ENCODE data around the gene RPUSD3. TPM values are rescaled to one million over a fixed set of nuclear protein-coding genes. Genes with fewer than 3 reads are reported as not detected.
A peak's percentile ranks its signal among the peaks of the same experiment; 100 is the strongest.

The RPUSD3 gene
- total and polyA plus RNA-seq, 9 of the 15 experiments (the other 6 are each of a cell fraction or from before 2014, with no cell fraction given), result 13.8 to 99.0 (median 59.3) TPM

- TF ChIP-seq RREB1 (CRISPR knock-in tag; IDR thresholded peaks at IDR 0.05), result no peak; the same call in 1 of the 2 replicates
- peak; percentile 34; the same call in 1 of the 2 replicates for TF ChIP-seq NBN (IDR thresholded peaks at IDR 0.05; ENCODE audit: low read depth)
- TF ChIP-seq TEAD1 (CRISPR knock-in tag; IDR thresholded peaks at IDR 0.05), result 0 out of 4 replicates have a peak, but pooled peaks of 1 of the 2 experiments have one; percentile 12
- TF ChIP-seq CCAR2 (IDR thresholded peaks at IDR 0.05; ENCODE audit: low read depth, low read length), result no peak
- TF ChIP-seq TFAM (CRISPR knock-in tag; conservative IDR thresholded peaks at IDR 0.05), result no peak
- TF ChIP-seq TAF1 (IDR thresholded peaks at IDR 0.05; ENCODE audit: control insufficient read depth, extremely low read depth, insufficient read depth, low read length, severe bottlenecking), result peak; percentile 97
- 0 out of 2 replicates have a peak, but pooled peaks have one; percentile 52 for TF ChIP-seq SRSF3 (IDR thresholded peaks at IDR 0.05; ENCODE audit: insufficient read depth, low read length)
- no peak for TF ChIP-seq TAF7 (tag; IDR thresholded peaks at IDR 0.05)
- no peak for TF ChIP-seq MEIS2 (IDR thresholded peaks at IDR 0.05; ENCODE audit: partially characterized antibody)
- peak; percentile 97 for TF ChIP-seq JUND (IDR thresholded peaks at IDR 0.05; ENCODE audit: borderline replicate concordance, low read depth, low read length)
- no peak for TF ChIP-seq JUND (tag; IDR thresholded peaks at IDR 0.05; ENCODE audit: borderline replicate concordance, low read depth, low read length)
- TF ChIP-seq HMG20B (CRISPR knock-in tag; IDR thresholded peaks at IDR 0.05), result no peak
- no peak for TF ChIP-seq MTA2 (IDR thresholded peaks at IDR 0.05; ENCODE audit: low read depth)
- no peak for TF ChIP-seq POLR2B (IDR thresholded peaks at IDR 0.05; ENCODE audit: low read depth, partially characterized antibody)
- TF ChIP-seq PTTG1 (tag; IDR thresholded peaks at IDR 0.05; ENCODE audit: low read depth), result no peak
- no peak for TF ChIP-seq ZNF263 (CRISPR knock-in tag; IDR thresholded peaks at IDR 0.05; ENCODE audit: borderline replicate concordance)
- no peak; the same call in 1 of the 2 replicates for TF ChIP-seq SMAD4 (CRISPR knock-in tag; conservative IDR thresholded peaks at IDR 0.05)
- TF ChIP-seq ZNF174 (CRISPR knock-in tag; IDR thresholded peaks at IDR 0.05), result no peak
- TF ChIP-seq ASH1L (IDR thresholded peaks at IDR 0.05; ENCODE audit: borderline replicate concordance, low read depth, partially characterized antibody), result peak; percentile 93
- no peak for TF ChIP-seq FOXA1 (IDR thresholded peaks at IDR 0.05; ENCODE audit: borderline replicate concordance)
- no peak; the same call in 1 of the 2 replicates for TF ChIP-seq PHB2 (IDR thresholded peaks at IDR 0.05; ENCODE audit: low read depth)
- TF ChIP-seq ZNF408 (CRISPR knock-in tag; IDR thresholded peaks at IDR 0.05; ENCODE audit: low read depth), result no peak
- peak; percentile 100 for TF ChIP-seq ZBTB7A (IDR thresholded peaks at IDR 0.05; ENCODE audit: borderline replicate concordance, control insufficient read depth, low read depth, low read length)
- no peak; the same call in 1 of the 2 replicates for TF ChIP-seq CAMTA2 (CRISPR knock-in tag; conservative IDR thresholded peaks at IDR 0.05)
Observed at GRCh38 chr3:9792405-9793160, 51.2 kb downstream of the RPUSD3 start, which contains the start of the genes ARPC4 and TADA3 (continued).

All from K562 (cell line).